PFSK-1 (cell line): ENCODE results near the gene GIPC1. TPM values are rescaled to one million over a fixed set of nuclear protein-coding genes. Genes with fewer than 3 reads are reported as not detected.

Experiments used
- FOXP2 ChIP-seq: optimal IDR thresholded peaks from 2 replicates; pipeline ENCODE3; 2011; ENCODE audit warnings: borderline replicate concordance, control low read depth, inconsistent platforms; ENCODE audit not compliant: insufficient read depth; ENCODE audit errors: extremely low read length, extremely low read depth
- POLR2AphosphoS5 ChIP-seq: IDR thresholded peaks from 2 replicates; pipeline ENCODE4 v1.6.1; 2012; ENCODE audit warnings: low read depth, mild to moderate bottlenecking, control low read depth, low read length, moderate library complexity
- REST ChIP-seq, 2 experiments: IDR thresholded peaks; 2 replicates each; pipeline versions ENCODE4 v1.6.1 to v1.8.0; 2011 to 2012; ENCODE audit warnings: low read depth in 2 of 2, low read length in 2 of 2, control low read depth in 1 of 2, inconsistent platforms in 1 of 2, mild to moderate bottlenecking in 1 of 2, moderate library complexity in 1 of 2; ENCODE audit not compliant: insufficient read depth in 1 of 2
- SIN3A ChIP-seq: IDR thresholded peaks from 2 replicates; pipeline ENCODE4 v1.6.1; 2012; ENCODE audit warnings: mild to moderate bottlenecking, low read length, moderate library complexity, borderline replicate concordance; ENCODE audit not compliant: insufficient read depth
- TAF1 ChIP-seq: IDR thresholded peaks from 2 replicates; pipeline ENCODE4 v1.6.1; 2012; ENCODE audit warnings: low read length, control low read depth, borderline replicate concordance; ENCODE audit not compliant: insufficient read depth
- polyA plus RNA-seq: library from polyadenylated mRNA; unstranded; fragments of >200 nt; gene quantifications from one replicate; pipeline ENCODE4 v1.2.1, GENCODE V29; 2012; ENCODE audit warnings: low read depth, missing spikeins; ENCODE audit not compliant: insufficient read length

GIPC1 gene
- polyA plus RNA-seq = 296 TPM

- TF ChIP-seq SIN3A (0 out of 2 replicates have a peak, but pooled peaks have one; percentile 22), REST (IDR thresholded peaks at IDR 0.05; ENCODE audit: insufficient read depth in 1 of 2, low read depth in 2 of 2, low read length in 2 of 2) (0 out of 4 replicates have a peak, but pooled peaks of 1 of the 2 experiments have one; percentile 6), TAF1 (no peak), POLR2AphosphoS5 (no peak), FOXP2 (peak; percentile 75)
Observed at GRCh38 chr19:14496029-14496833, at the start of gene GIPC1. TSS of gene GIPC1 (minus strand) at chr19:14496127. CDS start at chr19:14482976, 13,151 bp downstream.

- TF ChIP-seq POLR2AphosphoS5 (no peak), REST (IDR thresholded peaks at IDR 0.05; ENCODE audit: insufficient read depth in 1 of 2, low read depth in 2 of 2, low read length in 2 of 2) (no peak), FOXP2 (no peak), SIN3A (no peak)
Observed at GRCh38 chr19:14545716-14546082, 49.8 kb upstream of the GIPC1 start.

- TF ChIP-seq REST (IDR thresholded peaks at IDR 0.05; ENCODE audit: insufficient read depth in 1 of 2, low read depth in 2 of 2, low read length in 2 of 2) (no peak), TAF1 (no peak), FOXP2 (no peak), POLR2AphosphoS5 (no peak), SIN3A (no peak)
Observed at GRCh38 chr19:14544977-14545715, 49.2 kb upstream of the GIPC1 start.

GRCh38 chr19:14544047-14544446 lies 48.1 kb upstream of the GIPC1 start:
- TF ChIP-seq TAF1 = no peak
- TF ChIP-seq FOXP2 = no peak

- TF ChIP-seq TAF1 (no peak), SIN3A (no peak), FOXP2 (no peak), POLR2AphosphoS5 (no peak)
Observed at GRCh38 chr19:14542711-14543328, 46.9 kb upstream of the GIPC1 start.
